GM12878 (cell line): ENCODE results near the gene NLRC5. TPM values are rescaled to one million over a fixed set of nuclear protein-coding genes. Genes with fewer than 3 reads are reported as not detected.
A peak's percentile ranks its signal among the peaks of the same experiment; 100 is the strongest.

ENCODE experiments used
- ATAC-seq: fragments of 200-7000 bp; cut with Tn5 transposase; 3 replicates; pipeline ENCODE4 v1.9.1; 2020; ENCODE audit warnings: mild to moderate bottlenecking, moderate library complexity
- BruUV-seq: library from RNA; stranded (reverse); fragments of 400-500 nt; replicated peaks from 2 replicates; lab custom pipeline; 2021; lab: Mats Ljungman, UMichigan
- CTCF ChIA-PET: fragments of 300-600 bp; sonication (Branson Sonifier 250); formaldehyde crosslinking; extraction: SDS; loops from one replicate; lab custom pipeline; 2021; ENCODE audit warnings: inconsistent platforms; lab: Yijun Ruan, JAX
- POLR2A ChIA-PET: fragments of 350-600 bp; formaldehyde crosslinking; extraction: SDS; loops from one replicate; lab custom pipeline; 2021; ENCODE audit warnings: inconsistent platforms; lab: Charles Lee
- RAD21 ChIA-PET: fragments of 300-600 bp; sonication (Branson Sonifier 250); formaldehyde crosslinking; loops from one replicate; lab custom pipeline; 2023; ENCODE audit warnings: antibody characterized with exemption; ENCODE audit not compliant: unreplicated experiment; lab: Charles Lee
- SMC1A ChIA-PET: fragments of 300-600 bp; sonication (Branson Sonifier 250); formaldehyde crosslinking; loops from one replicate; lab custom pipeline; 2023; ENCODE audit not compliant: unreplicated experiment, uncharacterized antibody; lab: Charles Lee
- DNase-seq: peaks from one replicate; pipeline ENCODE4 v3.0.0-alpha.2; 2011; ENCODE audit warnings: low read depth, low spot score
- FAIRE-seq: peaks from 3 replicates; lab custom pipeline; 2011; peaks lifted over from hg19 to GRCh38; lab: Jason Lieb, UNC
- H2AFZ ChIP-seq: 2 replicates; pipeline ENCODE4 v1.6.0; 2011; ENCODE audit warnings: low read depth, low read length, control low read depth; ENCODE audit not compliant: control insufficient read depth
- H3K27ac ChIP-seq: 2 replicates; pipeline ENCODE4 v1.5.1; 2011; ENCODE audit warnings: control low read depth; ENCODE audit not compliant: control insufficient read depth, insufficient read depth
- H3K27me3 ChIP-seq, 2 experiments: replicated peaks in 1 of 2; 2 replicates each; pipeline versions ENCODE4 v1.6.0 to v1.6.1; 2011; ENCODE audit warnings: low read length in 1 of 2; ENCODE audit not compliant: control insufficient read depth in 2 of 2, insufficient read depth in 2 of 2
- H3K36me3 ChIP-seq, 2 experiments: 2 replicates each; pipeline ENCODE4 v1.5.1; 2011; ENCODE audit warnings: low read length in 1 of 2; ENCODE audit not compliant: control insufficient read depth in 2 of 2, insufficient read depth in 2 of 2
- H3K4me1 ChIP-seq: 2 replicates; pipeline ENCODE4 v1.6.1; 2011; ENCODE audit warnings: mild to moderate bottlenecking, low read length, moderate library complexity, mixed read lengths; ENCODE audit not compliant: control insufficient read depth, insufficient read depth
- H3K4me2 ChIP-seq: 2 replicates; pipeline ENCODE4 v1.6.0; 2011; ENCODE audit warnings: control low read depth; ENCODE audit not compliant: control insufficient read depth, insufficient read depth
- H3K4me3 ChIP-seq: fragments of 200-600 bp; sonication (generic); 2 replicates; pipeline ENCODE4 v1.5.1; 2016
- H3K79me2 ChIP-seq: 2 replicates; pipeline ENCODE4 v1.6.0; 2011; ENCODE audit warnings: low read length; ENCODE audit not compliant: control insufficient read depth, insufficient read depth
- H3K9ac ChIP-seq: 2 replicates; pipeline ENCODE4 v1.8.0; 2011; ENCODE audit warnings: low read length, control low read depth, mixed read lengths; ENCODE audit not compliant: control insufficient read depth, insufficient read depth
- H3K9me3 ChIP-seq: replicated peaks from 3 replicates; pipeline ENCODE4 v1.5.1; 2011; ENCODE audit warnings: mild to moderate bottlenecking, low read length; ENCODE audit not compliant: control insufficient read depth, insufficient read depth
- H4K20me1 ChIP-seq: 2 replicates; pipeline ENCODE4 v1.6.0; 2011; ENCODE audit not compliant: control insufficient read depth, insufficient read depth
- BHLHE40 ChIP-seq, 2 experiments: fragments of 450-650 bp in 1 of 2; IDR thresholded peaks; 2 replicates each; pipeline ENCODE4 v1.6.1; 2011 to 2017; ENCODE audit warnings: low read depth in 2 of 2, borderline replicate concordance in 1 of 2, improper control_type of control experiment in 1 of 2, low read length in 1 of 2, mild to moderate bottlenecking in 1 of 2
- CHD4 ChIP-seq: fragments of 200-600 bp; sonication (generic); IDR thresholded peaks from 2 replicates; pipeline ENCODE4 v1.6.1; 2016; ENCODE audit warnings: mild to moderate bottlenecking
- CREB1 ChIP-seq: IDR thresholded peaks from 2 replicates; pipeline ENCODE4 v1.6.1; 2012; ENCODE audit warnings: low read depth, mild to moderate bottlenecking, inconsistent platforms
- GABPA ChIP-seq: IDR thresholded peaks from 2 replicates; pipeline ENCODE4 v1.6.1; 2014; ENCODE audit warnings: antibody characterized with exemption, low read depth, mild to moderate bottlenecking, inconsistent platforms
- KDM1A ChIP-seq: fragments of 200-600 bp; sonication (generic); IDR thresholded peaks from 2 replicates; pipeline ENCODE4 v1.6.1; 2016; ENCODE audit warnings: borderline replicate concordance
- KLF5 ChIP-seq: fragments of 450-650 bp; IDR thresholded peaks from 2 replicates; pipeline ENCODE4 v1.6.1; 2014; ENCODE audit warnings: mild to moderate bottlenecking; ENCODE audit not compliant: partially characterized antibody
- RAD21 ChIP-seq: IDR thresholded peaks from 2 replicates; pipeline ENCODE4 v1.6.1; 2011; ENCODE audit warnings: mild to moderate bottlenecking, low read depth, low read length, moderate library complexity; ENCODE audit not compliant: insufficient read depth
- SIX5 ChIP-seq: IDR thresholded peaks from 2 replicates; pipeline ENCODE4 v1.6.1; 2011; ENCODE audit warnings: mild to moderate bottlenecking, low read depth, low read length, moderate library complexity; ENCODE audit not compliant: severe bottlenecking
- SRF ChIP-seq, 2 experiments: IDR thresholded peaks; 2 replicates each; pipeline ENCODE4 v1.6.1; 2011; ENCODE audit warnings: low read depth in 2 of 2, low read length in 2 of 2, mild to moderate bottlenecking in 1 of 2, moderate library complexity in 1 of 2
- STAT1 ChIP-seq: fragments of 450-650 bp; conservative IDR thresholded peaks from 2 replicates; pipeline ENCODE4 v1.6.1; 2014; ENCODE audit warnings: antibody characterized with exemption, mild to moderate bottlenecking
- ZNF207 ChIP-seq: fragments of 450-650 bp; IDR thresholded peaks from 2 replicates; pipeline ENCODE4 v1.6.1; 2014; ENCODE audit warnings: antibody characterized with exemption, mild to moderate bottlenecking, borderline replicate concordance
- ZNF274 ChIP-seq: IDR thresholded peaks from one replicate; pipeline ENCODE4 v1.8.0; 2011; ENCODE audit not compliant: insufficient read length, insufficient read depth
- WGBS: methylation state at CpG from one replicate; pipeline ENCODE4 v1.1.6; 2016; ENCODE audit warnings: low lambda C conversion rate; ENCODE audit not compliant: insufficient replicate concordance, insufficient coverage; ENCODE audit errors: missing lambda C conversion rate; 5-methylcytosine and 5-hydroxymethylcytosine counted together
- in situ Hi-C: fragments of 300-500 bp; cut with MboI; formaldehyde crosslinking; loops from 9 replicates; pipeline ENCODE4 v1.14.3; 2018; ENCODE audit warnings: mixed read lengths
- intact Hi-C: fragments of 100-400 bp; cut with micrococcal nuclease; formaldehyde crosslinking; loops from one replicate; pipeline ENCODE4 v1.14.2; 2022; ENCODE audit not compliant: unreplicated experiment
- polyA plus RNA-seq, 11 experiments: library from polyadenylated mRNA; depleted of rRNA in 4 of 11; unstranded in 6 of 11; stranded (reverse) in 5 of 11; fragments of >200 nt; fragmentation: Nextera tagmentation in 4 of 11; fragmentation: Illumina TruSeq in 1 of 11; extraction: Ambion mirVana in 4 of 11; extraction: Trizol in 1 of 11; gene quantifications; 1 replicate in 1 of 11; 2 replicates in 10 of 11; pipeline versions ENCODE4 v1.2.1 to v1.2.3, GENCODE V29; 2011 to 2016; ENCODE audit warnings: inconsistent platforms in 2 of 11, missing spikeins in 2 of 11, low read depth in 1 of 11
- total RNA-seq, 4 experiments: library from RNA; depleted of rRNA in 3 of 4; stranded (reverse); fragments of >200 nt in 3 of 4; fragmentation: Illumina TruSeq in 1 of 4; extraction: Trizol in 1 of 4; gene quantifications; 2 replicates each; pipeline versions ENCODE4 v1.2.1 to v1.2.3, GENCODE V29; 2013 to 2021
- TF ChIP-seq, protein P1 (sequence below), 3 experiments: IDR thresholded peaks in 2 of 3; conservative IDR thresholded peaks in 1 of 3; 2 replicates each; pipeline ENCODE4 v1.5.1; 2011; ENCODE audit warnings: low read depth in 3 of 3, low read length in 3 of 3, mild to moderate bottlenecking in 3 of 3, control low read depth in 2 of 3, moderate library complexity in 2 of 3, inconsistent platforms in 1 of 3, mixed read lengths in 1 of 3; ENCODE audit not compliant: control insufficient read depth in 2 of 3, insufficient read depth in 1 of 3; ENCODE audit errors: extremely low read depth in 1 of 3

NLRC5 gene
- total and polyA plus RNA-seq, 10 of the 15 experiments (the other 5 are each of a cell fraction or from before 2014, with no cell fraction given) = 13.1 to 105 (median 57.3) TPM

DNA sequence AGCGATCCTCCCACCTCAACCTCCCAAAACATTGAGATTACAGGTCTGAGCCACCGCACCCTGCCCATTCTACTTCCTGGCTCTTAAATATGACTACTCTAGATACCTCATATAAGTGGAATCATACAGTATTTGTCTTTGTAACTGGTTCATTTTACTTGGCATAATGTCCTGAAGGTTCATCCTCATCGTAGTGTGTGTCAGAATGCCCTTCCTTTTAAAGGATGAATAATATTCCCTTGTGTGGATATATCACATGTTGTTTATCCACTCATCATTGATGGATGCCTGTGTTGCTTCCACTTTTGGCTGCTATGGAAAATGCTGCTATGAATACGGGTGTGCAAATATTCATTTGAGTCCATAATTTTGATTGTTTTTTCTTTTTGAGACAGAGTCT, 33.3 kb upstream of the NLRC5 start:
- H2AFZ ChIP-seq = no peak overlapping the region
- H4K20me1 ChIP-seq = no peaks in the 10 kb centered on the region
- no peaks in the 10 kb centered on the region for H3K36me3 ChIP-seq
- no peak overlapping the region for H3K9ac ChIP-seq
- H3K9me3 ChIP-seq = no peaks in the 10 kb centered on the region
- intact Hi-C loops (no loop called here), in situ Hi-C loops (no loop called here)
- ChIA-PET SMC1A (interaction anchor here (2.1 kb wide), 1 partner anchor 9 kb away, joined by 4 read pairs; no protein-coding TSS in a partner anchor), RAD21 (no interaction called here), CTCF (interaction anchor here (0.9 to 6.3 kb wide), 2 partner anchors 90 to 92 kb away, joined by 6 to 247 read pairs; partner anchors contain the start of gene SLC12A3), POLR2A (no interaction called here)
- FAIRE-seq = no peak
- H3K4me1 ChIP-seq = peaks cover 8% of the 10 kb centered on the region
- no peaks in the 10 kb centered on the region for H3K79me2 ChIP-seq
- H3K27ac ChIP-seq = no peak overlapping the region
- no peaks in the 10 kb centered on the region for H3K27me3 ChIP-seq
- TF ChIP-seq ZNF274 (no peak), SRF (IDR thresholded peaks at IDR 0.05; ENCODE audit: low read depth in 2 of 2, low read length in 2 of 2) (no peak), SIX5 (no peak), BHLHE40 (IDR thresholded peaks at IDR 0.05; ENCODE audit: borderline replicate concordance in 1 of 2, low read depth in 2 of 2, low read length in 1 of 2) (no peak)
- no peak for ATAC-seq
- WGBS = 73% methylated on average over 4 of the region's 4 CpGs
- H3K4me2 ChIP-seq = no peak overlapping the region
- H3K4me3 ChIP-seq = no peak overlapping the region
- no TSS peak for BruUV-seq
- DNase-seq = no peak

DNA sequence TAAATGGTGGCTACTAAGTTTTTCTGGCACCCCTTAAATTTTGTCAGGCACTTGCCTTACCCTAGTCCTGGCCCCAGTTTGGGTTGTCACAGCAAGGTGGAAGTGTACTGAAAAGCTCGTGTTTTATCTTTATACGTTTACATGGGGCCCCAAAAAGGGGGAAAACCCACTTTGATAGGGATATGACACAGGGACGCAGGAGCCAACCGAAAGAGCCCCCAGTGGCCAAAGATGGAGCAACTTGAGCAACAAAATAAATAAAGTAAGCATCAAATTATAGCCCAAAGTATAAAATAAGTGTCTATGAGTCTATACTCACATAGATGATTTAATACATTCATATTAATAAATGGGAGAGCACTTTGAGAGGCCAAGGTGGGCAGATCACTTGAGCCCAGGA, 32.6 kb upstream of the NLRC5 start:
- ChIA-PET POLR2A (no interaction called here), CTCF (interaction anchor here (0.9 to 1.3 kb wide), 3 partner anchors 85 to 90 kb away, joined by 3 to 6 read pairs (median 4); no protein-coding TSS in a partner anchor)

More for the DNA sequence above, 32.6 kb upstream of the NLRC5 start:
- no peak overlapping the region for H3K4me2 ChIP-seq
- no peak overlapping the region for H3K27ac ChIP-seq
- no peaks in the 10 kb centered on the region for H3K79me2 ChIP-seq
- DNase-seq (no peak), FAIRE-seq (no peak), ATAC-seq (peak; percentile 46; the same call in 2 of the 3 replicates)
- ChIA-PET RAD21 (no interaction called here), SMC1A (interaction anchor here (0.8 to 2.1 kb wide), 3 partner anchors 9 to 88 kb away, joined by 3 to 4 read pairs (median 3); no protein-coding TSS in a partner anchor)
- no TSS peak for BruUV-seq
- no peaks in the 10 kb centered on the region for H3K27me3 ChIP-seq
- TF ChIP-seq KDM1A (no peak), KLF5 (no peak), CHD4 (no peak), ZNF207 (no peak), GABPA (no peak), STAT1 (no peak), CREB1 (no peak), RAD21 (peak; percentile 28; the same call in 1 of the 2 replicates)
- TF ChIP-seq, protein P1, sequence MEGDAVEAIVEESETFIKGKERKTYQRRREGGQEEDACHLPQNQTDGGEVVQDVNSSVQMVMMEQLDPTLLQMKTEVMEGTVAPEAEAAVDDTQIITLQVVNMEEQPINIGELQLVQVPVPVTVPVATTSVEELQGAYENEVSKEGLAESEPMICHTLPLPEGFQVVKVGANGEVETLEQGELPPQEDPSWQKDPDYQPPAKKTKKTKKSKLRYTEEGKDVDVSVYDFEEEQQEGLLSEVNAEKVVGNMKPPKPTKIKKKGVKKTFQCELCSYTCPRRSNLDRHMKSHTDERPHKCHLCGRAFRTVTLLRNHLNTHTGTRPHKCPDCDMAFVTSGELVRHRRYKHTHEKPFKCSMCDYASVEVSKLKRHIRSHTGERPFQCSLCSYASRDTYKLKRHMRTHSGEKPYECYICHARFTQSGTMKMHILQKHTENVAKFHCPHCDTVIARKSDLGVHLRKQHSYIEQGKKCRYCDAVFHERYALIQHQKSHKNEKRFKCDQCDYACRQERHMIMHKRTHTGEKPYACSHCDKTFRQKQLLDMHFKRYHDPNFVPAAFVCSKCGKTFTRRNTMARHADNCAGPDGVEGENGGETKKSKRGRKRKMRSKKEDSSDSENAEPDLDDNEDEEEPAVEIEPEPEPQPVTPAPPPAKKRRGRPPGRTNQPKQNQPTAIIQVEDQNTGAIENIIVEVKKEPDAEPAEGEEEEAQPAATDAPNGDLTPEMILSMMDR (IDR thresholded peaks at IDR 0.05 in 2 of 3, conservative IDR thresholded peaks at IDR 0.05 in 1 of 3; ENCODE audit: control insufficient read depth in 2 of 3, extremely low read depth in 1 of 3, insufficient read depth in 1 of 3, low read depth in 3 of 3, low read length in 3 of 3) = 0 out of 6 replicates have a peak, but pooled peaks of 2 of the 3 experiments have one; percentile 12 to 31
- no peaks in the 10 kb centered on the region for H3K9me3 ChIP-seq
- 13% methylated on average over 4 of the region's 4 CpGs for WGBS
- 0 out of 2 replicates have a peak, but pooled peaks cover under 1% of the 10 kb centered on the region for H3K4me1 ChIP-seq
- no peak overlapping the region for H3K9ac ChIP-seq
- no peaks in the 10 kb centered on the region for H4K20me1 ChIP-seq
- in situ Hi-C loops (no loop called here), intact Hi-C loops (no loop called here)
- H2AFZ ChIP-seq = no peak overlapping the region
- H3K36me3 ChIP-seq = no peaks in the 10 kb centered on the region
- no peak overlapping the region for H3K4me3 ChIP-seq
